Right atrium auricular region (tissue), 2 donors: ENCODE data around the gene TMTC1. TPM values are rescaled to one million over a fixed set of nuclear protein-coding genes. Genes with fewer than 3 reads are reported as not detected.

ENCODE experiments used
- DNase-seq: peaks from one replicate; pipeline ENCODE4 v3.0.0-alpha.2; 2019; ENCODE audit warnings: low spot score
- H3K27ac ChIP-seq, 2 donors: fragments of 200-600 bp; sonication (generic); 1 replicate in 1 of 2; 2 replicates in 1 of 2; pipeline ENCODE4 v1.5.1; 2016 to 2019
- H3K27me3 ChIP-seq, 2 donors: fragments of 200-600 bp; sonication (generic); one replicate each; pipeline versions ENCODE4 v1.5.1 to v1.6.0; 2017 to 2019
- H3K36me3 ChIP-seq: fragments of 200-600 bp; sonication (generic); one replicate; pipeline ENCODE4 v1.5.1; 2016
- H3K4me1 ChIP-seq, 2 donors: fragments of 200-600 bp; sonication (generic); one replicate each; pipeline versions ENCODE4 v1.5.1 to v1.6.0; 2017 to 2019
- H3K4me3 ChIP-seq, 2 donors: fragments of 200-600 bp; sonication (generic); 1 replicate in 1 of 2; 2 replicates in 1 of 2; pipeline ENCODE4 v1.5.1; 2017 to 2019; ENCODE audit warnings: mild to moderate bottlenecking in 1 of 2, moderate library complexity in 1 of 2
- H3K9me3 ChIP-seq, 2 donors: fragments of 200-600 bp; sonication (generic); one replicate each; pipeline ENCODE4 v1.5.1; 2019
- total RNA-seq, 2 donors: library from RNA; depleted of rRNA; stranded (reverse); fragments of >200 nt; gene quantifications; one replicate each; pipeline ENCODE4 v1.1.0, GENCODE V29; 2016
- TF ChIP-seq, protein P1 (sequence below), 2 donors: fragments of 200-600 bp; sonication (generic); IDR thresholded peaks; one replicate each; pipeline ENCODE4 v1.5.1; 2019; ENCODE audit warnings: antibody characterized with exemption in 2 of 2

The TMTC1 gene
- total RNA-seq, 2 donors from 2014 or later, result 60.1 to 60.3 TPM

- Histone ChIP-seq H3K27ac (no peak overlapping the region), H3K4me1 (no peaks in the 10 kb centered on the region), H3K9me3 (no peaks in the 10 kb centered on the region), H3K4me3 (no peak overlapping the region), H3K27me3 (no peaks in the 10 kb centered on the region), H3K36me3 (peaks cover 36% of the 10 kb centered on the region)
- TF ChIP-seq, protein P1, sequence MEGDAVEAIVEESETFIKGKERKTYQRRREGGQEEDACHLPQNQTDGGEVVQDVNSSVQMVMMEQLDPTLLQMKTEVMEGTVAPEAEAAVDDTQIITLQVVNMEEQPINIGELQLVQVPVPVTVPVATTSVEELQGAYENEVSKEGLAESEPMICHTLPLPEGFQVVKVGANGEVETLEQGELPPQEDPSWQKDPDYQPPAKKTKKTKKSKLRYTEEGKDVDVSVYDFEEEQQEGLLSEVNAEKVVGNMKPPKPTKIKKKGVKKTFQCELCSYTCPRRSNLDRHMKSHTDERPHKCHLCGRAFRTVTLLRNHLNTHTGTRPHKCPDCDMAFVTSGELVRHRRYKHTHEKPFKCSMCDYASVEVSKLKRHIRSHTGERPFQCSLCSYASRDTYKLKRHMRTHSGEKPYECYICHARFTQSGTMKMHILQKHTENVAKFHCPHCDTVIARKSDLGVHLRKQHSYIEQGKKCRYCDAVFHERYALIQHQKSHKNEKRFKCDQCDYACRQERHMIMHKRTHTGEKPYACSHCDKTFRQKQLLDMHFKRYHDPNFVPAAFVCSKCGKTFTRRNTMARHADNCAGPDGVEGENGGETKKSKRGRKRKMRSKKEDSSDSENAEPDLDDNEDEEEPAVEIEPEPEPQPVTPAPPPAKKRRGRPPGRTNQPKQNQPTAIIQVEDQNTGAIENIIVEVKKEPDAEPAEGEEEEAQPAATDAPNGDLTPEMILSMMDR (IDR thresholded peaks at IDR 0.05), result no peak
- no peak for DNase-seq
Measured at GRCh38 chr12:29508949-29509348, 274.8 kb downstream of the TMTC1 start.

DNA sequence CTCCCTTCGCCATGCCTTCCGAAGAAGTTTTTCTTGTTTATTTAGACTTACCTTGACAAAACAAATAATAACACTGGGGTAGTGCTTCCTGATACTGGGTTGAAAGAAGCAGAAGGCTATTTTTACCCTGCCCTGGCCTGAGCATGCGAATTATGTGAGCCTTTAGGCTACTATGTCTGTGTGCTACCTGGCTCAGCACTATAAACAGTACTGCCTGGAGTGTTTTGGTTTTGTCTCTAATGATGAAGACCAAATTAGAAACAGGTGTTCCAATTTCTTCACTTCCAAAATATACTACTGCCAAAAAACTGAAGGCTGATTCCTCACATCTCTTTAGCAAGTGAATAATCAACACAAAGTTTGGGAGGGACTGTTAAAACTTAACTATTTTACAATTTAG, 278.6 kb downstream of the TMTC1 start:
- H3K27ac ChIP-seq, result no peak overlapping the region
- H3K9me3 ChIP-seq, result no peaks in the 10 kb centered on the region
- H3K4me1 ChIP-seq, result no peaks in the 10 kb centered on the region
- H3K27me3 ChIP-seq, result no peaks in the 10 kb centered on the region
- peaks cover 38% of the 10 kb centered on the region for H3K36me3 ChIP-seq
- no peak for DNase-seq
- TF ChIP-seq, protein P1 (IDR thresholded peaks at IDR 0.05), result no peak
- H3K4me3 ChIP-seq, result no peak overlapping the region

DNA sequence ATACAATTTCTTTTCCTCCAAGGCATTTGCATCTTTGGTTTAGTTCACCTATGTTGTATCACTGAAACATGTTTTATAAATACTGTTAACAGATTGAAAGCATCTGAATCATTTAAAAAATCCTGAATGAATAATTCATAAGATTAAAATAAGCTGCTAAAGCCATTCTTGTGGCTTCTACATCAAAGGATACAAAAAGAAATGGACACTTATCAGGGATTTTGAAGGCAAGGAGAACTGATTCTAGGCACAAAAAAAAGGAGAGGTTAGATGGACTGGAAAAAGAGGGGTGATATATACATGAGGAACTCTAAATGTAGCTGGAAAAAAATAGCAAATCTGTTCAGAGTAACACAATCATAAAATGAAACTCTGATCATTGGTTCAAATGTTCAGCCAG, 280.5 kb downstream of the TMTC1 start:
- H3K4me3 ChIP-seq, result no peak overlapping the region
- peaks cover 38% of the 10 kb centered on the region for H3K36me3 ChIP-seq
- no peak overlapping the region for H3K27ac ChIP-seq
- no peaks in the 10 kb centered on the region for H3K9me3 ChIP-seq
- no peak for DNase-seq
- H3K27me3 ChIP-seq, result no peaks in the 10 kb centered on the region
- no peaks in the 10 kb centered on the region for H3K4me1 ChIP-seq
- TF ChIP-seq, protein P1 (IDR thresholded peaks at IDR 0.05), result no peak

DNA sequence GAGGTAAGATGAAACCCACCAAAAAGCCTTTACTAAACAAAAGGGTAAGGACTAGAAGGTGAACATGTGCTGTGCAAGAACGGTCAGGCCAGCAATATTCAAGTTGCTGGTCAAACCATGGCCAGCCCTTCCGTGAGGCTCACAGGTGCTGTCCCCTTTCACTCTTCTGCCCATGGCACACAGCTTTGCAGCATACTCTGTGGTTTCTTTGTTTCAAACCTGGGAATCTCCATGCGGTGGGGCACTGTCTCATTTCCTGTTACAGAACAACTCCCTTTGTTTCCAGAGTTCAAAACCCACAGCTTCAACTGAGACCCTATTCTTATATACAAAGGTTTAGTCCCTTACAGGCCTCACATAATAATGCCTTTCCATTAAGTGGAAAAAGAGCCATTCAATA, 284.5 kb downstream of the TMTC1 start:
- Histone ChIP-seq H3K36me3 (peaks cover 14% of the 10 kb centered on the region), H3K4me1 (no peaks in the 10 kb centered on the region), H3K27me3 (no peaks in the 10 kb centered on the region), H3K4me3 (no peak overlapping the region), H3K9me3 (no peaks in the 10 kb centered on the region), H3K27ac (no peak overlapping the region)
- TF ChIP-seq, protein P1 (IDR thresholded peaks at IDR 0.05), result no peak
- no peak for DNase-seq

GRCh38 chr12:29497588-29497987, 286.2 kb downstream of the TMTC1 start, which contains the start of gene OVCH1:
Gene OVCH1, minus strand, starts transcription at chr12:29497686. Its CDS starts 0 bp downstream, at chr12:29497686.
- H3K27ac ChIP-seq, result no peak within 1 kb of the TSS
- H3K27me3 ChIP-seq, result no peaks in the 10 kb centered on the region
- H3K36me3 ChIP-seq, result peaks cover 4% of the 10 kb centered on the region
- TF ChIP-seq, protein P1 (IDR thresholded peaks at IDR 0.05), result no peak
- H3K9me3 ChIP-seq, result no peaks in the 10 kb centered on the region
- no peaks in the 10 kb centered on the region for H3K4me1 ChIP-seq
- no peak for DNase-seq
- no peak within 1 kb of the TSS for H3K4me3 ChIP-seq

DNA sequence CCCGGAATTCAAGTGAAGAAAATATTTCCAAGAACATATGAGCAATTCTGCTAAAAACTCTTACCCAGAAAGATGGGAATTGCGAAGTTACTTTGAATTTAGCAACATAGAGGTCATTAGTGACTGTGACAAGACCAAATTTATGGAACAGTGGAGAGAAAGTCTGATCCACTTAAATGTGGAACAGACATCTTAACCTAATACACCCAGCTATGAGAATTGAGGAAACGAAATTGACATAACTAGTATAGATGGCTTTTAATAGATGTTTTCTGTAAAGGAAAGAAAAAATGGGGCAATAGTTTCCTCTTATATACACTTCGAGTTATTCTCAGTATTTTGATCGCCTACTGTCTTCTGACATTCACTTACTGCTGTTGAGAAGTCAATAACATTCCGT, 290.9 kb downstream of the TMTC1 start:
- Histone ChIP-seq H3K27ac (no peak overlapping the region), H3K27me3 (no peaks in the 10 kb centered on the region), H3K9me3 (no peaks in the 10 kb centered on the region), H3K4me1 (no peaks in the 10 kb centered on the region), H3K4me3 (no peak overlapping the region), H3K36me3 (no peaks in the 10 kb centered on the region)
- TF ChIP-seq, protein P1 (IDR thresholded peaks at IDR 0.05), result no peak
- DNase-seq, result no peak
